IPS-20b (cell line): ENCODE measurements around the gene ARRDC2.
"Not testable (repeated sequence)": the region's sequence is repeated elsewhere in the genome, so short reads cannot be mapped to it uniquely, and the experiment has no call there.

Source experiments
- H3K27ac ChIP-seq: one replicate; pipeline ENCODE4 v1.5.1; 2013; ENCODE audit warnings: low read length
- H3K27me3 ChIP-seq: 2 replicates; pipeline ENCODE4 v1.6.1; 2013; ENCODE audit warnings: mild to moderate bottlenecking, low read length, inconsistent platforms; ENCODE audit not compliant: insufficient read depth
- H3K36me3 ChIP-seq: 2 replicates; pipeline ENCODE4 v1.6.1; 2013; ENCODE audit warnings: low read depth, mild to moderate bottlenecking, inconsistent platforms, low read length, moderate library complexity; ENCODE audit not compliant: insufficient read depth
- H3K4me1 ChIP-seq: 2 replicates; pipeline ENCODE4 v1.6.1; 2013; ENCODE audit warnings: mild to moderate bottlenecking, control low read depth, inconsistent platforms, low read length, moderate library complexity; ENCODE audit not compliant: insufficient read depth
- H3K4me3 ChIP-seq: 2 replicates; pipeline ENCODE4 v1.5.1; 2013; ENCODE audit warnings: mild to moderate bottlenecking, low read length, inconsistent platforms
- H3K9ac ChIP-seq: 2 replicates; pipeline ENCODE4 v1.6.1; 2013; ENCODE audit warnings: low read depth, mild to moderate bottlenecking, inconsistent platforms, low read length, moderate library complexity
- H3K9me3 ChIP-seq: 2 replicates; pipeline ENCODE4 v1.6.1; 2013; ENCODE audit warnings: mild to moderate bottlenecking, low read depth, low read length, inconsistent platforms; ENCODE audit not compliant: insufficient read depth

Gene ARRDC2

DNA sequence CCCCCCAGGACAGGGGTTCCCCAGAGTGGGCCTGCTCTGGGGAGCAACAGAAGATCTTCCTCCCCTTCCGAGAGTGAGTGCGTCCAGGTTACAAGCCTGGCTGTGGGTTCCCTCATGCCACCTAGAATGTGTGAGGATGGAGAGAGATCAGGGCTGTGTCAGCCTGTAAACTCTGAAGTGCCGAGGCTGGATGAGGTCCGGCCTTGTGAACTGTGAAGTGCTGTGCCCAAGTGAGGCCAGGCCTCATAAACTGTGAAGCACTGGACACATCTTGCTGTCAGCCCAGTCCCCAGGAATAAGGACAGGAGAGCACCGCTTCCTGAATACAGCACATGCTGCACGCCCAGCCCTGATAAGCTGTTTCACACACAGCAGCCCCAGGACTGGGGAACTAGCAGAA, 33.4 kb upstream of the ARRDC2 start:
- Histone ChIP-seq H3K9me3 (no peaks in the 10 kb centered on the region), H3K4me1 (no peaks in the 10 kb centered on the region), H3K27ac (no peak overlapping the region), H3K9ac (no peak overlapping the region), H3K36me3 (no peaks in the 10 kb centered on the region), H3K4me3 (no peak overlapping the region), H3K27me3 (no peaks in the 10 kb centered on the region)

DNA sequence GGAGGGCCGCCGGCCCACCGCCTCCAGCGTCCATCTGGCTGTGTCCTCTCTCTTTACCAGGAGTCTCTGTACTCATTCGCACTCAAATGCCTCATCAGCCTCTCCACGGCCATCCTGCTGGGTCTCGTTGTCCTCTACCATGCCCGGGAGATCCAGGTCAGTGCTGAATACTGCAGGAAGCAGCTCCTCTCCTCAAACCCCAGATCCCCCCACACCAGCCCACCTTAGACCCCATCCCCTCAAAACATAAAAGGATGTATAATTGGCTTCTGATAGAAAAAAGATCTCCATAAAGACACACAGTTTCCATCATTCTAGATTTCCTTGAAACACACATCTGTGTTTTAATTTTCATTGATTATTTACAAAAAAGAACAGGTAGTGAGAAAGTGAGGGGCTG, 32.9 kb upstream of the ARRDC2 start:
- Histone ChIP-seq H3K4me1 (no peaks in the 10 kb centered on the region), H3K9me3 (no peaks in the 10 kb centered on the region), H3K9ac (no peak overlapping the region), H3K27me3 (no peaks in the 10 kb centered on the region), H3K4me3 (no peak overlapping the region), H3K27ac (no peak overlapping the region), H3K36me3 (no peaks in the 10 kb centered on the region)

DNA sequence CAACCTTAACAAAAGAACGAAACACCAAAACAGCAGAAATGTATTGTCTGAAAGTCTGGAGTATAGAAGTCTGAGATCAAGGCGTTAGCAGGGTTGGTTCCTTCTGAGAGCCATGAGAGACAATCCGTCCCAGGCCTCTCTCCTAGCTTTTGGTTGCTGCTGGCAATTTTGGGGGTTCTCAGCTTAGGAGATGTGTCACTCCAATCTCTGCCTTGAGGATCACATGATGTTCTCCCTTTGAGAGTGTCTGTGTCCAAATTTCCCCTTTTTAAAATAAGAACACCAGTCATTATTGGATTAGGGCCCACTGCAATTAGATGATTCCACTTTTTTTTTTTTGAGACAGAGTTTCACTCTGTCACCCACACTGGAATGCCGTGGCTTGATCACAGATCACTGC, 30.9 kb upstream of the ARRDC2 start:
- no peak overlapping the region for H3K27ac ChIP-seq
- no peak overlapping the region for H3K9ac ChIP-seq
- no peaks in the 10 kb centered on the region for H3K27me3 ChIP-seq
- H3K36me3 ChIP-seq = no peaks in the 10 kb centered on the region
- H3K4me3 ChIP-seq = no peak overlapping the region
- H3K4me1 ChIP-seq = no peaks in the 10 kb centered on the region
- H3K9me3 ChIP-seq = no peaks in the 10 kb centered on the region

DNA sequence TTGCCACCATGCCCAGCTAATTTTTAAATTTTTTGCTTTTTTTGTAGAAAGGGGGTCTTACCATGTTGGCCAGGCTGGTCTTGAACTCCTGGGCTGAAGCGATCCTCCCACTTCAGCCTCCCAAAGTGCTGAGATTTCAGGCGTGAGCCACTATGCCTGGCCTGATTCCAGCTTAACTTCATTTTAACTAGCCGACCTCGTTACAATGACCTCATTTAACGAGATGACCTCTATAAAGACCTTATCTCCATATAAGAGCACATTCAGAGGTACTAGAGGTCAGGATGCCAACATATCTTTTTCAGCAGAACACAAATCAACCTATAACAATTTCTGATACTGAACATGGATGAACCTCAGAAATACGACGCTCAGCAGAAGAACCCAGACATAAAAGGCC, 30.5 kb upstream of the ARRDC2 start:
- Histone ChIP-seq H3K36me3 (no peaks in the 10 kb centered on the region), H3K9me3 (no peaks in the 10 kb centered on the region), H3K9ac (no peak overlapping the region), H3K4me3 (no peak overlapping the region), H3K27me3 (no peaks in the 10 kb centered on the region), H3K27ac (no peak overlapping the region), H3K4me1 (no peaks in the 10 kb centered on the region)

DNA sequence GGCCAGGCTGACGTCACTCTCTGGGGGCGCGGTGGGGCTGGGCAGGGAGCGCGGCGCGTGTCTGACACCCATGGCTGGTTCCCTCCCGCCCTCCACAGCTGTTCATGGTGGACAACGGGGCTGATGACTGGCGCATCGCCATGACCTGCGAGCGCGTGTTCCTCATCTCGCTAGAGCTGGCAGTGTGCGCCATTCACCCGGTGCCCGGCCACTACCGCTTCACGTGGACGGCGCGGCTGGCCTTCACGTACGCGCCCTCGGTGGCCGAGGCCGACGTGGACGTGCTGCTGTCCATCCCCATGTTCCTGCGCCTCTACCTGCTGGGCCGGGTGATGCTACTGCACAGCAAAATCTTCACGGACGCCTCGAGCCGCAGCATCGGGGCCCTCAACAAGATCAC, 26.4 kb upstream of the ARRDC2 start:
- Histone ChIP-seq H3K27me3 (no peaks in the 10 kb centered on the region), H3K27ac (no peak overlapping the region), H3K4me3 (no peak overlapping the region), H3K9ac (no peak overlapping the region), H3K36me3 (no peaks in the 10 kb centered on the region), H3K9me3 (no peaks in the 10 kb centered on the region), H3K4me1 (no peaks in the 10 kb centered on the region)

DNA sequence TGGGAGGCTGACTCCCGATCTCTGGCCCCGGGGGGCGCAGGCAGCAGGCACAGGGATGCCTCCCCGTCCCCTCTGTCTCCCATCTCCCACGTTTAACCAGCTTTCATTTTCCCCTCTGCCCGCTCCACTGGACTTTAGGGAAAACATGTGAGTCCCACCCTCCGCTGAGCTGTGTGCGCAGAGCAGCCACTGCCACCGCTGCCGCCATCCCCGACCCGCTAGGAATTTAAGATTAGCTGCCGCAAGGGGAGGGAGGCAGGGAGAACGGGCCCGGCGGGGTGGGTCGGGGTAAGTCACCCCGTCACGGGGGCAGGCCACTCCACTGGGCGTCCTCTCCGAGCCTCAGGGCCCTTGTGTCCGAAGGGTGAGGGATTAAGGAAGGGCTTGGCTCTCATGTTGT, 25.5 kb upstream of the ARRDC2 start:
- Histone ChIP-seq H3K27ac (no peak overlapping the region), H3K4me3 (no peak overlapping the region), H3K9ac (no peak overlapping the region), H3K36me3 (no peaks in the 10 kb centered on the region), H3K9me3 (no peaks in the 10 kb centered on the region), H3K4me1 (no peaks in the 10 kb centered on the region), H3K27me3 (no peaks in the 10 kb centered on the region)

DNA sequence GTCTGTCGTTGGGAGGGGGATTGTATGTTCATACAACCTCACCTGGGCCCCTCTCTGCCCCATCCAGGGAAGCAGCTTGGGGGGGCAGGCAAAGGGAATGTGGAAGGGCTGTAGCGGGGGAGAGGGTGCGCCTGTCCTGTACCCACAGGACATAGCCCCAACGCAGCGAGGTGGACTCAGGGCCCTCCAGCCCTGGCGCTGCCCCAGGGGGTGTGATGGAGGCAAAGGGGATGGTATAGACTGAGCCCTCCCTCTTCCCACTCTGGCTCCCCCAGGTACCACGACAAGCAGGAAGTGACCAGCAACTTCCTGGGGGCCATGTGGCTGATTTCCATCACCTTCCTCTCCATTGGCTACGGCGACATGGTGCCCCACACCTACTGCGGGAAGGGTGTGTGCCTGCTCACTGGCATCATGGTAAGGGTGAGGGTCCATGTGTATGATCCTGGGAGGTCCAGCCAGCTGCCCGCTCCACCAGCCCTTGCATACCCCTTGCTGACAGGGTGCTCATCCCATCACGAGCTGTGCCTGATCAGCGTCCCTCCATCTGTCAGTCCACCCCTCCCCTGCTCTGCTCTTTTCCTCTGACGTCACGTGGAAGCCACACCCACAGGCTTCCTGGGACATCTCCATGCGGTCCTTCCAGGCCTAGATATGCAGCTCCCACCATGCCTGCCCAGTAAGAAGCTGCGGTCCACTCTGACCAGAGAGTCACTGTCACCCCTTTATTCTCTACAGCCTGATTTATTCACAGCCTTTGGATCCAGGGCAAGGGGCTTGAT, 22.7 kb upstream of the ARRDC2 start:
- Histone ChIP-seq H3K27ac (no peak overlapping the region), H3K27me3 (no peaks in the 10 kb centered on the region), H3K4me3 (no peak overlapping the region), H3K9me3 (no peaks in the 10 kb centered on the region), H3K36me3 (no peaks in the 10 kb centered on the region), H3K4me1 (no peaks in the 10 kb centered on the region), H3K9ac (no peak overlapping the region)

DNA sequence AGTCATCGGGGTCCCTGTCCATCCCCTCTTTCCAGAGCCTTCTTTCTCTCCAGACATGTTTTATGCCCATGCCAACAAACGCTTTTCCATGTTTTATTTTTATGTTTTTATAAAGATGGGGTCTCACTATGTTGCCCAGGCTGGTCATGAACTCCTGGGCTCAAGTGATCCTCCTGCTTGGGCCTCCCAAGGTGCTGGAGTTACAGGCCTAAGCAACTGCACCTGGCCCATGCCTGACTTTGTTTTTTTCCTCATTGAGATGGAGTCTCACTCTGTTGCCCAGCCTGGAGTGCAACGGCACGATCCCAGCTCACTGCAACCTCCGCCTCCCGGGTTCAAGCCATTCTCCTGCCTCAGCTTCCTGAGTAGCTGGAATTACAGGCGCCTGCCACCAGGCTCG, 21.4 kb upstream of the ARRDC2 start:
- H3K36me3 ChIP-seq, H3K4me1 ChIP-seq, H3K27ac ChIP-seq, H3K4me3 ChIP-seq, H3K9me3 ChIP-seq, H3K27me3 ChIP-seq, H3K9ac ChIP-seq: not testable (repeated sequence)

DNA sequence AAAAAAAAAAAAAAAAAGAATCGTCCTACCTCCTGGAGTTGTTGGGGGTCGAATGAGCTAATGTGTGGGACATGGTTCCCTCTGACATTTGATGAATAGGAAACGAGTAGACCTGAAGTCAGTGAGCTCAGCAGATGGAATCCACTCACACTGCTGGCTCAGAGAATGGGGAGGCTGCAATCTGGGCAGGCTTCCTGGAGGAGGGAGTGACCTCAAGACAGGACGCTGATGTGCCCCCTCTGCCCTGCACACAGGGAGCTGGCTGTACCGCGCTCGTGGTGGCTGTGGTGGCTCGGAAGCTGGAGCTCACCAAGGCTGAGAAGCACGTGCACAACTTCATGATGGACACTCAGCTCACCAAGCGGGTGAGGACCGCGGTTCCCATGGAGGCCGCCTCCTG, 19.8 kb upstream of the ARRDC2 start:
- Histone ChIP-seq H3K4me1 (no peaks in the 10 kb centered on the region), H3K27ac (no peak overlapping the region), H3K4me3 (no peak overlapping the region), H3K27me3 (no peaks in the 10 kb centered on the region), H3K9ac (no peak overlapping the region), H3K36me3 (no peaks in the 10 kb centered on the region), H3K9me3 (no peaks in the 10 kb centered on the region)

DNA sequence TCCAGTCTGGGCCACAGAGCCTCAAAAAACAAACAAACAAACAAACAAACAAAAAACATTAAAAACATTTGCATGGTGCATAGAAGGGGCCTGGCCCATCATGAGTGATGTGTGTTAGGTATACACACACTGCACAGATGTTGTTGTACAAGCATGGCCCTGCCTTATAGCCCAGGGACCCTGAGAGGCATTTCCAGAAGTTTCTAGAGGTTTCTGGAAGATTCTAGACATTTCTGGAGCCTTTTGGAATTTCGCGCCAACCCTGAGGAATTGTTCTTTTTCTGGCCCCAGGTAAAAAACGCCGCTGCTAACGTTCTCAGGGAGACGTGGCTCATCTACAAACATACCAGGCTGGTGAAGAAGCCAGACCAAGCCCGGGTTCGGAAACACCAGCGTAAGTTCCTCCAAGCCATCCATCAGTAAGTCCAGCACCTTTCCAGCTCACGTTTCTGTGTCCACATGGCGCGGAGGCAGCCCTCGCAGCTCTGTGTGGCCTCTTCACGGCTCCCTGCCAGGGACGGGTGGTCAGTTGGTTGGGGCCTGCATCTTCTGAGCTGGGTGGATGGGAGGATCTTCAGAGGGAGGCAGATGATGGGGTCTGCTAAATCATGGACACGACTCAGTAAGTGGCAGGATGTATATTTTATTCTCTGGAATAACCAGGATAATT, 18.4 kb upstream of the ARRDC2 start:
- Histone ChIP-seq H3K9me3 (no peaks in the 10 kb centered on the region), H3K36me3 (no peaks in the 10 kb centered on the region), H3K27ac (no peak overlapping the region), H3K9ac (no peak overlapping the region), H3K27me3 (no peaks in the 10 kb centered on the region), H3K4me3 (no peak overlapping the region), H3K4me1 (no peaks in the 10 kb centered on the region)

DNA sequence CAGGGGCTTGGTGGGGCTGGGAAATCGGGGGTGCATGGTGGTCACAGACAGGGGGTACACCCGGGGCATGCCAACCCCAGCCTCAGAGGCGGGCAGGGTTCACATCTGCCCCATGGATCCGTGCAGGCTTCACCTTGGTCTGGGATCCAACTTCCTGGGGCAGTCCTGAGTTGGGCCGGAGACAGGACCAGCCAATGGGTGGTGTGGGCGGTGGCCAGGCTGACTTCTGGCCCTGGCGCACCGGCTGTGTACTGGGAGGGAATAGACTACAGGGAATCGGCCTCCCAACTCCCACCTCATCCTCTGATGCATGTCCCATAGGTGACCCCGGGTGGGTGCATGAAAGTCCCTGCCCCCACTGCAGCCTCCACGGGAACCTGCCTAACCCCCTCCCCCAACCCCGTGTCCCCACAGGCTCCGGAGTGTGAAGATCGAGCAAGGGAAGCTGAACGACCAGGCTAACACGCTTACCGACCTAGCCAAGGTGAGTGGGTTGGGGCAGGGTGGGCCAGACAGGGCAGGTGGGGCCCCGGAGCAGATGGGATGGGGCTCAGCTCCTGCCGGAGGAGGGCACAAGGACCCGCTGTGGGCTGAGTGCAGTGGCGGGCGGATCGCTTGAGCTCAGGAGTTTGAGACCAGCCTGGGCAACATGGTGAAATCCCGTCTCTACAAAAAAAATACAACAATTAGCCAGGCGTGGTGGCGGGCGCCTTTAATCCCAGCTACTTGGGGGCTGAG, 14.7 kb upstream of the ARRDC2 start:
- Histone ChIP-seq H3K4me3 (no peak overlapping the region), H3K9me3 (no peaks in the 10 kb centered on the region), H3K27me3 (no peaks in the 10 kb centered on the region), H3K4me1 (no peaks in the 10 kb centered on the region), H3K36me3 (no peaks in the 10 kb centered on the region), H3K27ac (no peak overlapping the region), H3K9ac (no peak overlapping the region)

DNA sequence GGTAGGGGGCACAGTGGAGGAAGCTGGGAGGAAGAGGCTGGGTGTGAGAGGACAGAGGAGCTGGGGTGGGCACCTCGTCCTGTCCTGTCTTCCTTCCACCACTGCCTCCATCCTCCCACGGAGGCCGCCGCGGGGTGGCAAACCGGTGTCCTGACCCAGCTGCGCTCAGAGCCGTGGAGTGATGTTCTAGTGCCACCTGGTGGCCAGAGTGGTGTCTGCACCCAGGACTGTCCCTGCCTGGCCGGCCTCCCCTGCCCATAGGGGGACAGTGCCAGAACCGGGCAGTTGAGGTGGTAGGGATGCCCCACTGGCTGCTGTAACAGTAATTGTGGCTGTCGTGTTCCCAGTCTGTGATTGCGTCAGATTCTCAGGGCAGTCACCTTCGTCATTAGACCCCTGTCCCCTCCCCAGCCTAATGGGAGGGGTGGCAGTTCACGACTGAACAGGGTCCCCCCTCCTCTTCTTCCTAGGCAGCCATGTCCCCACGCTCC, 11.1 kb upstream of the ARRDC2 start:
- H3K4me1 ChIP-seq = no peaks in the 10 kb centered on the region
- H3K27me3 ChIP-seq = peaks cover 23% of the 10 kb centered on the region
- no peak overlapping the region for H3K9ac ChIP-seq
- H3K36me3 ChIP-seq = no peaks in the 10 kb centered on the region
- no peak overlapping the region for H3K27ac ChIP-seq
- no peak overlapping the region for H3K4me3 ChIP-seq
- H3K9me3 ChIP-seq = no peaks in the 10 kb centered on the region
